Endothelial cell of umbilical vein (primary cell): ENCODE measurements around the gene GAB2. TPM values are rescaled to one million over a fixed set of nuclear protein-coding genes. Genes with fewer than 3 reads are reported as not detected.
A peak's percentile ranks its signal among the peaks of the same experiment; 100 is the strongest.

Source experiments
- BruUV-seq: library from RNA; stranded (reverse); fragments of 400-500 nt; replicated peaks from 2 replicates; lab custom pipeline; 2021; lab: Mats Ljungman, UMichigan
- CTCF ChIA-PET: fragments of 300-600, 350-600 bp; sonication (Branson Sonifier 250); formaldehyde crosslinking; loops from one replicate; lab custom pipeline; 2021; ENCODE audit warnings: antibody characterized with exemption, inconsistent platforms; lab: Charles Lee
- POLR2A ChIA-PET: fragments of 300-600, 350-600 bp; sonication (Branson Sonifier 250); formaldehyde crosslinking; loops from one replicate; lab custom pipeline; 2021; ENCODE audit warnings: antibody characterized with exemption, inconsistent platforms; lab: Charles Lee
- DNase-seq: peaks from one replicate; pipeline ENCODE4 v3.0.0-alpha.2; 2011; ENCODE audit warnings: low read depth, low spot score
- FAIRE-seq: peaks from 2 replicates; lab custom pipeline; 2011; peaks lifted over from hg19 to GRCh38; lab: Jason Lieb, UNC
- H2AFZ ChIP-seq: 2 replicates; pipeline ENCODE4 v1.6.0; 2012; ENCODE audit warnings: low read depth, low read length, control low read depth, inconsistent platforms
- H3K27ac ChIP-seq: 2 replicates; pipeline ENCODE4 v1.5.1; 2011; ENCODE audit warnings: low read depth, mild to moderate bottlenecking, control low read depth, low read length, moderate library complexity; ENCODE audit not compliant: insufficient read depth
- H3K27me3 ChIP-seq, 2 experiments: 2 replicates each; pipeline versions ENCODE4 v1.6.0 to v1.6.1; 2011; ENCODE audit warnings: low read length in 2 of 2, mixed read lengths in 1 of 2; ENCODE audit not compliant: control insufficient read depth in 2 of 2, insufficient read depth in 2 of 2
- H3K36me3 ChIP-seq, 2 experiments: 2 replicates in 1 of 2; 3 replicates in 1 of 2; pipeline ENCODE4 v1.5.1; 2011; ENCODE audit warnings: low read length in 2 of 2, mild to moderate bottlenecking in 1 of 2, moderate library complexity in 1 of 2; ENCODE audit not compliant: control insufficient read depth in 2 of 2, insufficient read depth in 2 of 2; ENCODE audit errors: extremely low read depth in 1 of 2
- H3K4me1 ChIP-seq: 3 replicates; pipeline ENCODE4 v1.5.1; 2011; ENCODE audit warnings: mild to moderate bottlenecking, low read length; ENCODE audit not compliant: control insufficient read depth, insufficient read depth; ENCODE audit errors: extremely low read depth
- H3K4me2 ChIP-seq: 2 replicates; pipeline ENCODE4 v1.6.1; 2011; ENCODE audit warnings: low read length, control low read depth, mixed read lengths; ENCODE audit not compliant: insufficient read depth
- H3K4me3 ChIP-seq, 3 experiments: fragments of 200-600 bp in 1 of 3; sonication (generic), shearing (Covaris generic) in 1 of 3; replicated peaks in 1 of 3; 2 replicates each; pipeline ENCODE4 v1.5.1; 2011 to 2016; ENCODE audit warnings: control low read depth in 3 of 3, low read length in 3 of 3, mild to moderate bottlenecking in 2 of 3, inconsistent platforms in 1 of 3, low read depth in 1 of 3, moderate library complexity in 1 of 3; ENCODE audit not compliant: insufficient read depth in 1 of 3
- H3K79me2 ChIP-seq: 2 replicates; pipeline ENCODE4 v1.6.0; 2012; ENCODE audit warnings: low read length, inconsistent platforms; ENCODE audit not compliant: control insufficient read depth, insufficient read depth
- H3K9ac ChIP-seq: replicated peaks from 2 replicates; pipeline ENCODE3; 2011; ENCODE audit warnings: low read length, control low read depth; ENCODE audit not compliant: insufficient read depth; ENCODE audit errors: extremely low read depth
- H3K9me1 ChIP-seq: replicated peaks from 3 replicates; pipeline ENCODE4 v1.6.0; 2011; ENCODE audit warnings: mild to moderate bottlenecking, low read length; ENCODE audit not compliant: control insufficient read depth, insufficient read depth; ENCODE audit errors: extremely low read depth
- H3K9me3 ChIP-seq: replicated peaks from 2 replicates; pipeline ENCODE4 v1.5.1; 2012; ENCODE audit warnings: low read length, inconsistent platforms; ENCODE audit not compliant: control insufficient read depth, insufficient read depth
- H4K20me1 ChIP-seq: replicated peaks from 2 replicates; pipeline ENCODE3; 2011; ENCODE audit warnings: mild to moderate bottlenecking, low read length; ENCODE audit not compliant: control insufficient read depth, insufficient read depth; ENCODE audit errors: extremely low read depth
- EZH2 ChIP-seq: IDR thresholded peaks from 2 replicates; pipeline ENCODE4 v1.6.1; 2012; ENCODE audit warnings: borderline replicate concordance, low read depth, mild to moderate bottlenecking, moderate library complexity, low read length, inconsistent platforms; ENCODE audit not compliant: severe bottlenecking
- MYC ChIP-seq: IDR thresholded peaks from one replicate; pipeline ENCODE4 v1.6.1; 2011; ENCODE audit warnings: mild to moderate bottlenecking, low read depth, low read length
- dilution Hi-C: fragments of 300-500 bp; cut with MboI; formaldehyde crosslinking; loops from one replicate; pipeline ENCODE4 v1.15.0; 2019; ENCODE audit warnings: low sequenced_read_pairs; ENCODE audit not compliant: extremely low pct_ligation_motif_present
- intact Hi-C: fragments of 100-400 bp; cut with micrococcal nuclease; formaldehyde crosslinking; loops from one replicate; pipeline ENCODE4 v1.10.0; 2022
- polyA plus RNA-seq, 4 experiments: library from polyadenylated mRNA; depleted of rRNA in 3 of 4; stranded (reverse) in 3 of 4; unstranded in 1 of 4; fragments of >200 nt; gene quantifications; 2 replicates each; pipeline versions ENCODE4 v1.2.1 to v1.2.3, GENCODE V29; 2011 to 2012; ENCODE audit warnings: missing spikeins in 1 of 4
- total RNA-seq: library from RNA; stranded (reverse); gene quantifications from 2 replicates; pipeline ENCODE4 v1.2.3, GENCODE V29; 2021
- TF ChIP-seq, protein P1 (sequence below), 2 donors: IDR thresholded peaks; 1 replicate in 1 of 2; 2 replicates in 1 of 2; pipeline ENCODE4 v1.5.1; 2011; ENCODE audit warnings: low read length in 2 of 2, mild to moderate bottlenecking in 2 of 2, moderate library complexity in 2 of 2, control low read depth in 1 of 2, inconsistent platforms in 1 of 2, low read depth in 1 of 2; ENCODE audit not compliant: insufficient read depth in 1 of 2; ENCODE audit errors: extremely low read depth in 1 of 2
- TF ChIP-seq, protein P2 (sequence below): IDR thresholded peaks from 2 replicates; pipeline ENCODE4 v1.6.1; 2011; ENCODE audit not compliant: insufficient read depth, insufficient read length

Gene GAB2
- total and polyA plus RNA-seq, 2 donors (not counting 3 experiments of a cell fraction or from before 2014, with no cell fraction given), result 19.6 to 39.6 TPM

DNA sequence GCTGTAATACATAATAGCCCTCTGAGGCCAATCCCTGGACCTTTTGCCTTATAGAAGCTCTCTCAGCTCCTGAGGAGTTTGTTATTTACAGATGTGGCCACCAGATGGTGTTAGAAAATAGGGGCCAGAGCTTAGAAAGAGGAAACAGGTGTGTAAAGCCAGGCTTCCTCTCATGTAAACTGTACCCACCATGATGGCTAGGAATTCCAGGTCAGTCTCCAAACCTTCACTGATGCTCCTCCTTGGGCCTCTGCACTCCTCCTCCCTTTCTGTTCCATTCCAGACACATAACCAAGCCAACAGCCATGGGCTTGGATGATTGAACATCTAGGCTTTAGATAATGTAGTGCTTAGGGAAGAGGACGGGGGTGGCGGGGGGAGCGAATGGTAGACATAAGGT, 189.2 kb downstream of the GAB2 start:
- H3K9me3 ChIP-seq, result no peaks in the 10 kb centered on the region
- POLR2A ChIA-PET, result interaction anchor here (0.7 to 1.2 kb wide), 2 partner anchors 190 to 336 kb away, joined by 3 read pairs; no protein-coding TSS in a partner anchor
- TF ChIP-seq, protein P1, sequence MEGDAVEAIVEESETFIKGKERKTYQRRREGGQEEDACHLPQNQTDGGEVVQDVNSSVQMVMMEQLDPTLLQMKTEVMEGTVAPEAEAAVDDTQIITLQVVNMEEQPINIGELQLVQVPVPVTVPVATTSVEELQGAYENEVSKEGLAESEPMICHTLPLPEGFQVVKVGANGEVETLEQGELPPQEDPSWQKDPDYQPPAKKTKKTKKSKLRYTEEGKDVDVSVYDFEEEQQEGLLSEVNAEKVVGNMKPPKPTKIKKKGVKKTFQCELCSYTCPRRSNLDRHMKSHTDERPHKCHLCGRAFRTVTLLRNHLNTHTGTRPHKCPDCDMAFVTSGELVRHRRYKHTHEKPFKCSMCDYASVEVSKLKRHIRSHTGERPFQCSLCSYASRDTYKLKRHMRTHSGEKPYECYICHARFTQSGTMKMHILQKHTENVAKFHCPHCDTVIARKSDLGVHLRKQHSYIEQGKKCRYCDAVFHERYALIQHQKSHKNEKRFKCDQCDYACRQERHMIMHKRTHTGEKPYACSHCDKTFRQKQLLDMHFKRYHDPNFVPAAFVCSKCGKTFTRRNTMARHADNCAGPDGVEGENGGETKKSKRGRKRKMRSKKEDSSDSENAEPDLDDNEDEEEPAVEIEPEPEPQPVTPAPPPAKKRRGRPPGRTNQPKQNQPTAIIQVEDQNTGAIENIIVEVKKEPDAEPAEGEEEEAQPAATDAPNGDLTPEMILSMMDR (IDR thresholded peaks at IDR 0.05; ENCODE audit: extremely low read depth in 1 of 2, insufficient read depth in 1 of 2, low read depth in 1 of 2, low read length in 2 of 2), result peak; percentile 38 to 59
- TF ChIP-seq, protein P2, sequence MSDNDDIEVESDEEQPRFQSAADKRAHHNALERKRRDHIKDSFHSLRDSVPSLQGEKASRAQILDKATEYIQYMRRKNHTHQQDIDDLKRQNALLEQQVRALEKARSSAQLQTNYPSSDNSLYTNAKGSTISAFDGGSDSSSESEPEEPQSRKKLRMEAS, result no peak
- no peak for TF ChIP-seq MYC
- TF ChIP-seq EZH2, result no peak
- H3K9me1 ChIP-seq, result no peaks in the 10 kb centered on the region
- peak; percentile 82 for DNase-seq
- no peak overlapping the region for H3K4me2 ChIP-seq
- no peaks in the 10 kb centered on the region for H4K20me1 ChIP-seq
- H3K4me1 ChIP-seq, result peaks cover 4% of the 10 kb centered on the region
- no peak overlapping the region for H3K4me3 ChIP-seq
- H2AFZ ChIP-seq, result no peak overlapping the region
- BruUV-seq, result no TSS peak
- CTCF ChIA-PET, result interaction anchor here (0.5 to 5.7 kb wide), 37 partner anchors 10 to 358 kb away, joined by 3 to 254 read pairs (median 4); partner anchors contain the start of genes GAB2, KCTD21 and NARS2
- dilution Hi-C loops (no loop called here), intact Hi-C loops (loop anchor here (1.0 kb wide), 4 partner anchors 188 to 336 kb away; no protein-coding TSS in a partner anchor)
- no peaks in the 10 kb centered on the region for H3K27me3 ChIP-seq
- FAIRE-seq, result peak; percentile 50
- H3K36me3 ChIP-seq, result peaks cover 6 to 19% of the 10 kb centered on the region in 2 experiments
- H3K9ac ChIP-seq, result no peak overlapping the region
- no peak overlapping the region for H3K27ac ChIP-seq
- no peaks in the 10 kb centered on the region for H3K79me2 ChIP-seq
